PC-3 (cell line): Measurements from ENCODE around the gene THOC2. TPM values are rescaled to one million over a fixed set of nuclear protein-coding genes. Genes with fewer than 3 reads are reported as not detected.
"Not testable (repeated sequence)": the region's sequence is repeated elsewhere in the genome, so short reads cannot be mapped to it uniquely, and the experiment has no call there.

ENCODE experiments used
- ATAC-seq: fragments of 200-7000 bp; cut with Tn5 transposase; 2 replicates; pipeline ENCODE4 v1.9.1; 2020; ENCODE audit warnings: mild to moderate bottlenecking, moderate library complexity
- BruUV-seq: library from RNA; stranded (reverse); fragments of 400-500 nt; replicated peaks from 2 replicates; lab custom pipeline; 2021; lab: Mats Ljungman, UMichigan
- CTCF ChIA-PET: fragments of 300-600 bp; sonication (Branson Sonifier 250); formaldehyde crosslinking; loops from one replicate; lab custom pipeline; 2022; ENCODE audit warnings: antibody characterized with exemption; lab: Charles Lee
- POLR2A ChIA-PET: fragments of 300-600 bp; sonication (Branson Sonifier 250); formaldehyde crosslinking; loops from one replicate; lab custom pipeline; 2022; ENCODE audit warnings: antibody characterized with exemption; ENCODE audit not compliant: unreplicated experiment; lab: Charles Lee
- DNase-seq: peaks from one replicate; pipeline ENCODE4 v3.0.0-alpha.2; 2015
- H2AFZ ChIP-seq: fragments of 300-600 bp; sonication (generic); 2 replicates; pipeline ENCODE4 v1.6.0; 2016; ENCODE audit warnings: antibody characterized with exemption, low read length
- H3F3A ChIP-seq: fragments of 300-600 bp; sonication (generic); one replicate; pipeline ENCODE4 v1.6.0; 2017; ENCODE audit warnings: antibody characterized with exemption, low read length, control low read depth, mild to moderate bottlenecking; ENCODE audit not compliant: unreplicated experiment
- H3K27ac ChIP-seq: fragments of 300-600 bp; sonication (generic); 2 replicates; pipeline ENCODE4 v1.5.1; 2016; ENCODE audit warnings: mild to moderate bottlenecking, low read length
- H3K27me3 ChIP-seq: fragments of 300-600 bp; sonication (generic); 2 replicates; pipeline ENCODE4 v1.6.1; 2016; ENCODE audit warnings: low read length, mixed read lengths
- H3K36me3 ChIP-seq: fragments of 300-600 bp; sonication (generic); 2 replicates; pipeline ENCODE4 v1.6.1; 2016; ENCODE audit warnings: low read depth, mixed run types, low read length, mixed read lengths
- H3K4me1 ChIP-seq: fragments of 300-600 bp; sonication (generic); 2 replicates; pipeline ENCODE4 v1.5.1; 2016; ENCODE audit warnings: low read length; ENCODE audit not compliant: insufficient read depth
- H3K4me2 ChIP-seq: fragments of 300-600 bp; sonication (generic); 2 replicates; pipeline ENCODE4 v1.6.0; 2016; ENCODE audit warnings: low read length
- H3K4me3 ChIP-seq: fragments of 300-600 bp; sonication (generic); 2 replicates; pipeline ENCODE4 v1.5.1; 2016; ENCODE audit warnings: mild to moderate bottlenecking, low read length, mixed read lengths
- H3K79me2 ChIP-seq: fragments of 300-600 bp; sonication (generic); 2 replicates; pipeline ENCODE4 v1.6.1; 2017; ENCODE audit warnings: low read length, mixed read lengths
- H3K9ac ChIP-seq: fragments of 300-600 bp; sonication (generic); 2 replicates; pipeline ENCODE4 v1.6.0; 2016; ENCODE audit warnings: mild to moderate bottlenecking, low read length
- H3K9me2 ChIP-seq: fragments of 300-600 bp; sonication (generic); replicated peaks from 2 replicates; pipeline ENCODE4 v1.6.1; 2016; ENCODE audit warnings: mixed run types, low read length, mixed read lengths
- H3K9me3 ChIP-seq: fragments of 300-600 bp; sonication (generic); 2 replicates; pipeline ENCODE4 v1.6.1; 2016; ENCODE audit warnings: low read length, mixed read lengths
- H4K20me1 ChIP-seq: fragments of 300-600 bp; sonication (generic); 2 replicates; pipeline ENCODE4 v1.6.1; 2016; ENCODE audit warnings: low read length, mixed read lengths
- CTCF ChIP-seq: fragments of 300-600 bp; sonication (generic); conservative IDR thresholded peaks from 2 replicates; pipeline ENCODE4 v1.5.1; 2017; ENCODE audit warnings: antibody characterized with exemption, low read depth, mild to moderate bottlenecking, low read length
- EZH2 ChIP-seq: fragments of 300-600 bp; sonication (generic); IDR thresholded peaks from one replicate; pipeline ENCODE4 v1.6.1; 2017; ENCODE audit warnings: antibody characterized with exemption, mild to moderate bottlenecking, low read length; ENCODE audit not compliant: unreplicated experiment
- EZH2phosphoT487 ChIP-seq: fragments of 300-600 bp; sonication (generic); IDR thresholded peaks from 2 replicates; pipeline ENCODE4 v1.6.1; 2018; ENCODE audit warnings: mild to moderate bottlenecking, antibody characterized with exemption, low read length, borderline replicate concordance
- intact Hi-C: fragments of 100-400 bp; cut with micrococcal nuclease; formaldehyde crosslinking; loops from 2 replicates; pipeline ENCODE4 v1.9.0; 2023
- total RNA-seq: library from RNA; depleted of rRNA; stranded (reverse); fragments of >200 nt; gene quantifications from 2 replicates; pipeline ENCODE4 v1.2.3, GENCODE V29; 2014

Gene THOC2
- total RNA-seq, 1 experiment from 2014 or later: 69.1 TPM

GRCh38 chrX:123580792-123581191 lies 152.1 kb downstream of the THOC2 start:
- H3K27ac ChIP-seq: no peak overlapping the region
- H3K27me3 ChIP-seq: no peaks in the 10 kb centered on the region
- H3K4me3 ChIP-seq: no peak overlapping the region
- no peak overlapping the region for H3K9ac ChIP-seq
- ATAC-seq (no peak), DNase-seq (no peak)
- H3K4me2 ChIP-seq: no peak overlapping the region
- no peaks in the 10 kb centered on the region for H3K9me3 ChIP-seq
- no peaks in the 10 kb centered on the region for H3F3A ChIP-seq
- H3K79me2 ChIP-seq: no peaks in the 10 kb centered on the region
- intact Hi-C loops: no loop called here
- no peaks in the 10 kb centered on the region for H3K4me1 ChIP-seq
- H2AFZ ChIP-seq: no peak overlapping the region
- no peaks in the 10 kb centered on the region for H3K9me2 ChIP-seq
- H4K20me1 ChIP-seq: no peaks in the 10 kb centered on the region
- BruUV-seq: no TSS peak
- TF ChIP-seq EZH2 (no peak), EZH2phosphoT487 (no peak)
- CTCF ChIA-PET: no interaction called here
- POLR2A ChIA-PET: no interaction called here
- no peaks in the 10 kb centered on the region for H3K36me3 ChIP-seq

GRCh38 chrX:123574027-123574426 lies 158.8 kb downstream of the THOC2 start:
- H3K27ac ChIP-seq, ATAC-seq, CTCF ChIA-PET, H4K20me1 ChIP-seq, H3K4me1 ChIP-seq, H3K4me3 ChIP-seq, H3K79me2 ChIP-seq, BruUV-seq, DNase-seq, H3F3A ChIP-seq, H3K9me3 ChIP-seq, H3K9me2 ChIP-seq, intact Hi-C loops, H2AFZ ChIP-seq, H3K36me3 ChIP-seq, H3K9ac ChIP-seq, H3K4me2 ChIP-seq, POLR2A ChIA-PET, H3K27me3 ChIP-seq: not testable (repeated sequence)

- Histone ChIP-seq H3K4me3 (no peak overlapping the region), H3K9ac (no peak overlapping the region), H4K20me1 (no peaks in the 10 kb centered on the region), H3K4me1 (no peaks in the 10 kb centered on the region), H3K9me3 (no peaks in the 10 kb centered on the region), H3K9me2 (no peaks in the 10 kb centered on the region), H3K27me3 (no peaks in the 10 kb centered on the region), H3K36me3 (no peaks in the 10 kb centered on the region), H2AFZ (no peak overlapping the region), H3F3A (no peaks in the 10 kb centered on the region), H3K79me2 (no peaks in the 10 kb centered on the region), H3K27ac (no peak overlapping the region), H3K4me2 (no peak overlapping the region)
- ATAC-seq (no peak), DNase-seq (peak; percentile 47)
- intact Hi-C loops: no loop called here
- BruUV-seq: no TSS peak
- TF ChIP-seq EZH2 (no peak), EZH2phosphoT487 (no peak), CTCF (no peak)
- ChIA-PET POLR2A (no interaction called here), CTCF (no interaction called here)
Measured at GRCh38 chrX:123570011-123570590, 162.8 kb downstream of the THOC2 start.

- no peak for DNase-seq
- Histone ChIP-seq H3K9me3 (no peaks in the 10 kb centered on the region), H3K9me2 (no peaks in the 10 kb centered on the region), H3K79me2 (no peaks in the 10 kb centered on the region), H4K20me1 (no peaks in the 10 kb centered on the region), H3K9ac (no peak overlapping the region), H3K27me3 (no peaks in the 10 kb centered on the region), H3K4me1 (no peaks in the 10 kb centered on the region), H3K27ac (no peak overlapping the region), H2AFZ (no peak overlapping the region), H3K36me3 (no peaks in the 10 kb centered on the region), H3K4me3 (no peak overlapping the region), H3F3A (no peaks in the 10 kb centered on the region), H3K4me2 (no peak overlapping the region)
- ChIA-PET CTCF (no interaction called here), POLR2A (no interaction called here)
- intact Hi-C loops: no loop called here
- no peak for TF ChIP-seq EZH2phosphoT487
- no peak for TF ChIP-seq EZH2
- TF ChIP-seq CTCF: no peak
- no peak for ATAC-seq
- no TSS peak for BruUV-seq
Measured at GRCh38 chrX:123563167-123563566, 169.7 kb downstream of the THOC2 start.
